VCaP (cell line): ENCODE data around the gene REXO1.
A peak's percentile ranks its signal among the peaks of the same experiment; 100 is the strongest.

Experiments used
- H3K27ac ChIP-seq: fragments of 450-650 bp; 2 replicates; pipeline ENCODE4 v1.5.1; 2017
- TF ChIP-seq, protein P1 (sequence below): fragments of 450-650 bp; conservative IDR thresholded peaks from 2 replicates; pipeline ENCODE4 v1.5.1; 2017; ENCODE audit warnings: mild to moderate bottlenecking, moderate library complexity

REXO1 gene

DNA sequence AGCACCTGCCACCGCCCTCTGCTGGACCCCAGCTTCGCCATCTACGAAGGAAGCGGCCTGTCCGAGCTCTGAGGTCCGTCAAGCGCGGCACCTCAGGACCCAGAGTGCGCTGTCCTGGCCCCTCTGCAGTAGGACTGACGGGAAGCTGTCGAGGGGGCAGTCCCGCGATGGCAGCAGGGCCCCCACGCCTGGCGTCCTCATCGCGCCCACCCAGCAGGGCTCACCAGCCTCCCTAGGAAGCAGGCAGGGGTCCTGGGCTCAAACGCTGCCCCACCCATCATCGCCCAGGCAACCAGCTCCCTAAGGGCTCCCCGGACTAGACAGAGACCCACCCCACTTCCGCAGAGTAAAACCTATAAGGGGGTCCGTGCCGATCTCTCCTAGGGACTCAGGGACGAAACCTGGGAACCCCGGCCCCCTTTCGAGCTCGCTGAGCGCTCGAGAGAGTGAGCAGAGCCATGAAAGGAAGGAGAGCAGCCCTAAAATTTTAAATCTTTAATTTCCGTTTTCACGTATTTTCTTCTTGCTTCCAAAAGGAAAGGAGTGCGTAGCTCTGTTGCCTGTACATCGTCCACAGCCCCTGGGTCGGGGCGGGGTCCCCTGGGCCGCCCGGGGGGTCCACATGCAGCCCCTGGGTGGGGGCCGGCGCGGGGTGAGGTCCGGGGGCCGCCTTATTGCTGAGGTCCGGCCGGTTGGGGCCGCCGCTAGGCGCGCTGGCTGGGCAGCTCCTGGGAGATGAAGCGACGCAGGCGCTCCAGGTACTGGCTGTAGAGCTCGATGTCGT is 28.4 kb upstream of the REXO1 start:
- H3K27ac ChIP-seq, result peak overlapping the region; percentile 98

DNA sequence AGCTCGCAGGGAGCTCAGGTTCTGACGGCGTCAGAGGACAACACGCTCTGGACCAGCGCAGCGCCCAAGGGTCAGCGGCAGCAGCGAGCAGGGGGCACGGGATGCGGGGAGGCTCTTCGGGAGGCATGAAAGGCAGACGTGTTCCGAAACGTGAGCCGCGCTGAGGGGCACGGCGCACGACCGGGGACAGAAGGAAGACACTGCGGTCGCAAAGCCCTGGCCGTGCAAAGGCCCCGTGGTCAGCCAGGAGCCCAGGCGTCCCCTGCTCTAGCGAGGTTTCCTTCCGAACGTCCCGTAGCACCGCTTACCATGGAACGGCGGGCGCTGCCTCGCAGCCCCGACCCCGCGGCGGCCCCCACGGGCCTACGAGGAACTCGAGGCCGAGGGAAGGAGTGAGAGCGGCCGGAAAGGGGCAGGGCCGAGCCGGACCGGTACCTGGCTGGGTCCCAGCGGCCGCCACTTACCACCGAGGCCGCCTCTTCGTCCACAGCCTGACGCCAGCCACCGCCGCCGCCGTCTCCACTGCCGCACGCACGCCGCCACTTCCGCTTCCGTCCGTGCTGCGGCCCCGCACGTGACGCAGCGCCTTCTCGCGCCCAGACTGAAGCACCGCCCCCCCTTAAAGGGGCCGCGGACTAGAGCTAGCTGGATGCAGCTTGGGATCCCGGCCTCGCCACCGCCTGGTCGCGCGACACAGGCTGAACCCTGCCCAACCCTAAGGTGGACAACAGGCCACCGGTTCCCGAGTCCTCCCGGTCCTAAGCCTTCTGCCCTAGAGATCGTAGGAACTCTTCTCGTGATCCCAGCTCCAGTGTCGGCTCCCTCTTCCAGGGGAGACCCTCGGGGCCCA is 27.6 kb upstream of the REXO1 start:
- TF ChIP-seq, protein P1, sequence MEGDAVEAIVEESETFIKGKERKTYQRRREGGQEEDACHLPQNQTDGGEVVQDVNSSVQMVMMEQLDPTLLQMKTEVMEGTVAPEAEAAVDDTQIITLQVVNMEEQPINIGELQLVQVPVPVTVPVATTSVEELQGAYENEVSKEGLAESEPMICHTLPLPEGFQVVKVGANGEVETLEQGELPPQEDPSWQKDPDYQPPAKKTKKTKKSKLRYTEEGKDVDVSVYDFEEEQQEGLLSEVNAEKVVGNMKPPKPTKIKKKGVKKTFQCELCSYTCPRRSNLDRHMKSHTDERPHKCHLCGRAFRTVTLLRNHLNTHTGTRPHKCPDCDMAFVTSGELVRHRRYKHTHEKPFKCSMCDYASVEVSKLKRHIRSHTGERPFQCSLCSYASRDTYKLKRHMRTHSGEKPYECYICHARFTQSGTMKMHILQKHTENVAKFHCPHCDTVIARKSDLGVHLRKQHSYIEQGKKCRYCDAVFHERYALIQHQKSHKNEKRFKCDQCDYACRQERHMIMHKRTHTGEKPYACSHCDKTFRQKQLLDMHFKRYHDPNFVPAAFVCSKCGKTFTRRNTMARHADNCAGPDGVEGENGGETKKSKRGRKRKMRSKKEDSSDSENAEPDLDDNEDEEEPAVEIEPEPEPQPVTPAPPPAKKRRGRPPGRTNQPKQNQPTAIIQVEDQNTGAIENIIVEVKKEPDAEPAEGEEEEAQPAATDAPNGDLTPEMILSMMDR, result no peak; the same call in 1 of the 2 replicates
- H3K27ac ChIP-seq, result peak overlapping the region; percentile 98

More for the DNA sequence above, 28.4 kb upstream of the REXO1 start:
- TF ChIP-seq, protein P1, result peak; percentile 28; the same call in 1 of the 2 replicates

DNA sequence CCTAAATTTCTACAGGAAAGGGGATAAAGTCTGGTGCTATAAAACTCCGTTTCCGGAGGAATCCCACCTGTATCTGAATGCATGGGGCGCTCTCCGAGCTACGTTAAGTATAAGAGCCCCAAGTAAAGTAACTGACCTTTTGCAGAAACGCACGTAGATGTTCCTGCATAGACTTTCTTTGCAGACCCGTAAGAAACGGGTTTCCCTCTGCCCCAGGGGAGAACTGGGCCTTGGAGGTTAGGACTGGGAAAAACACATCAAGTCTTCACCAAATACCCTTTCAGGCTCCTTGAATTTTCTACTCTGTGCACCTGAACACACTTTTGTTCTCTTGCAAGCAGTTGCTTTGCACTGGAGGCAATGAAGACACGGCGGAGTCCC is 27.0 kb upstream of the REXO1 start:
- H3K27ac ChIP-seq, result peak overlapping the region; percentile 98

DNA sequence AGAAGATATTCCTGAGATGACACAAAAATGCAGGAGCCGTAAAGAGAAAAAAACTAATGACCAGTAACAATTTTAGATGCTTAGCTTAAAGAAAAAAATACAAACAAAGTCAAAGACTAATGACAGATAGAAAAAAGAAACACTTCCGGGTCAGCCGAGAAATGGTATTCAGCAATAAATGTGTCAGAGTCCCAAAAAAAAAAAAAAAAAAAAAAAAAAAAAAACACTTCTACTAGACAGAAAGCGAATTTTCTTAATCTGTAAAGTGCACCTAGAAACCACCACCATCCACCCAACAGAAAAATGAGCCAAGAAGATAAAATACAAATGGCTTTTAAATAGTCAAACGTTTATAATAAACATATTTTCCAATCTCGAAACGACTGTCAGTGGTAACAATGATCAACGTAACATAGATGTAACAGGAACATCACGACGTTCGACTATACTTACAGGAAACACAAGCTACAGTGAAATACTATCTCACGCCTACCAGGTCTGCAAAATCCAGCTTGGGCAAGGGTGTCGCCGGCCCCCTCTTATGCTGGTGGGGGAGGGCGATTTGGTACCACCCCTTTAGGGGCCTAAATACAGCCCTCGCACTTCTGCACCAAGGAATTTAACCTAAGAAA is 26.4 kb upstream of the REXO1 start:
- TF ChIP-seq, protein P1, result no peak
- peak overlapping the region; percentile 98 for H3K27ac ChIP-seq

DNA sequence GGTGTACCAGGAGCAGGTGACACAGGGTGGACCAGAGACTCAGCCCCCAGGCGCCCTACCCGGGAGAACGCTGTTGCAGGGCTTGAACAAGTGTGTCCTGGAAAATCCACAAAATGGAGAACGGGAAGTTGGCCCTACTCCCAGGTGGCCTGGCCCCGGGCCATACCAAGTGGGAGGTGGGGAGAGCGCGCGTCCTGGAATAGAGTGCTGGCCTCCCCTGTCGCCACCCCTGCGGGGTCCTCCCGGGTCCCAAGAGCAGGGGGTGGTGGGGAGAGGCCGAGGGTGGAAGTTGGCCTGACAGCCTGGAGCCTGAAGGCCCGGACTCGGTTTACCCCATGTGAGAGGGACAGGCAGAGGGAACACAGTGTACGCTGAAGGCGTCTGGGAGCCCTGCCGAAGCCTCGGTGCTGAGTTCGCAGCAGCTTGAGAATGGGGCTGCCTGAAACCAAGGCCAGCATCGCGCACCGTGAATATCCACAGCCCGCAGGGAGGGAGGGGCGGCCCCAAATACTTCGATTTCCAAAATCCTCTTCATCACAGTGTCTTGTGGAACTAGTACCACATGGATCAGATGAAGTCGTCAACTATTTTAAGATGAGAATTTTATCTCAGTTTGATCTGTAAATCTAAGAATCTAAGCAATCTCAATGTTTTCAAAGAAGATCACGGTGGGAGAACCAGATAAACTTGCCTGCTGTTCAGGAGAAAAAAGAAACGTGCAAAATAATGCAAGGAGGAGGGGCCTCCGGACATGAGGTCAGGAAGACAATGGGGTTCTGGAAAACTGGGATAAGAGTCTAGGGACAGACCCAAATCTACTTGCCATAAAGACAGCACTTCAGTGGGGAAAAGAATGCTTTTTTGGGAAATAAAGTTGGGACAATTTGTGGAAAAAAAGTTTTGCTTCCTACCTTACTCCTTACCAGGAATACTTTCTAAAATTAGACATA is 25.5 kb upstream of the REXO1 start:
- peak overlapping the region; percentile 98 for H3K27ac ChIP-seq
- TF ChIP-seq, protein P1, result no peak

DNA sequence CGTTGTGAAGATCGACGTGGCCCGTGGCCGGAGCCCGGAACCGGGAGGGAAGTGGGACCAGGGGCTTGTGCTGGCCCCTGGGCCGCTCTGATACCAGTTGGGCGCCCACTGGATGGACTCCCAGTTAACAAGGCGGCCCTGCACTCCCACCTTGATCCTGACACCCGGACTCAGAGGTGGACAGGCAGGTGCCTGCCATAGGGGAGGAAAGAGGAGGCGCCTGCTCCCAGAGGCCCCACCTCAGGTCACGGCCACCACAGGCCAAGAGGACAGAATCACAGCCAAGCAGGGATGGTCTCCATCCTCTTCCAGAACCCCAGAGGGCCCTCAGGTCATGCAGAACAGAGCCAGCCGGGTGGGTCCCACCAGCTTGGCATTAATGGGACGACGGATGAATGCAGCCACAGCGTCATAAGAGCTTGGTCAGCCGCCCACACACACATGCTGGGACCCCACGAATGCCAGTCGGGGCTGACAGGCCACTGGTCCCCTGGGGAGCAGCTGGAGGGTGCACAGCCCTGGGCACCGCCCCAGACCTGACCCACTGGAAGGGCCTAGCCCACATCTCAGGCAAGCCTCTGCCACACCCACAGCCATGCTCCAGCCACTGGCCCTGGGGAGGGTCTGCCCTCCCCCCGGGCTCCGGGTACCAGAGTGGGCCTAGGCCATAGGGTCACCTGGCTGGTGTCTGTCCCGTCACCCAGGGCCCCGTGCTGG is 24.7 kb upstream of the REXO1 start:
- TF ChIP-seq, protein P1, result no peak
- H3K27ac ChIP-seq, result peak overlapping the region; percentile 98

DNA sequence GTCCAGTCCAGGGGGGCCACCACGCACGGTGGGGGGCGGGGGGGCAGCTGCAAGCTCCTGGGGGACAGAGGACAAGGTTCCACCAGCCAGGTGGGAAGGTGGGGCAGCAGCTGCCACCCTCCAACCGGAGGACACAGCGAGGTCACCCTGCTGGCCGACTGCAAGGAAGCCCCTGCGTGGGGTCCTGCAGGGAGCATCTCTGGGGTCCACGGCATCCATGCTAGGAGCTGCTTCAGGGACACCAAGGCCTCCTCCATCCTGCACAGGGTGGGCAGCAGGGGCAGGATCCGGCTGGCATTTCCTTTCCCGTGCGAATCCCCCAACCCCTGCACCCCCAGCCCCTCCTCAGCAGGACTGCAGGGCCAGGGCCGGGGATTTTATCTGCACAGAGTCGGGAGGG is 23.3 kb upstream of the REXO1 start:
- H3K27ac ChIP-seq, result peak overlapping the region; percentile 98
- TF ChIP-seq, protein P1, result no peak
